HepG2 (cell line): ENCODE data around the gene SFT2D1. TPM values are rescaled to one million over a fixed set of nuclear protein-coding genes. Genes with fewer than 3 reads are reported as not detected.

Experiments used
- BCL6 ChIP-seq: IDR thresholded peaks from 2 replicates; pipeline ENCODE4 v1.6.1; 2016; ENCODE audit warnings: missing genetic modification reagents, missing compliant biosample characterization
- CREB1 ChIP-seq, 2 experiments: fragments of 450-650 bp in 1 of 2; IDR thresholded peaks; 2 replicates each; pipeline ENCODE4 v1.6.1; 2016 to 2017; ENCODE audit warnings: control low read depth in 1 of 2, mild to moderate bottlenecking in 1 of 2, missing compliant biosample characterization in 1 of 2, missing genetic modification characterization in 1 of 2
- CREM ChIP-seq, 2 experiments: sonication (generic) in 1 of 2; formaldehyde crosslinking in 1 of 2; IDR thresholded peaks; 2 replicates each; pipeline versions ENCODE4 v1.4.0 to v1.6.1; 2016 to 2020; ENCODE audit warnings: antibody characterized with exemption in 1 of 2, mild to moderate bottlenecking in 1 of 2, missing genetic modification reagents in 1 of 2
- DMTF1 ChIP-seq: sonication (generic); formaldehyde crosslinking; IDR thresholded peaks from 2 replicates; pipeline ENCODE4 v1.4.0; 2020; ENCODE audit warnings: mild to moderate bottlenecking, missing genetic modification reagents
- DRAP1 ChIP-seq: IDR thresholded peaks from 2 replicates; pipeline ENCODE4 v1.6.1; 2016; ENCODE audit warnings: missing genetic modification reagents, missing compliant biosample characterization
- JUNB ChIP-seq: sonication (generic); formaldehyde crosslinking; IDR thresholded peaks from 2 replicates; pipeline ENCODE4 v1.8.0; 2022; ENCODE audit warnings: missing genetic modification reagents, mild to moderate bottlenecking, borderline replicate concordance
- MTA3 ChIP-seq: sonication (generic); formaldehyde crosslinking; IDR thresholded peaks from 2 replicates; pipeline ENCODE4 v1.4.0; 2020; ENCODE audit warnings: missing genetic modification reagents
- PTBP1 ChIP-seq: fragments of 200-400 bp; formaldehyde crosslinking; IDR thresholded peaks from 2 replicates; pipeline ENCODE4 v1.6.1; 2018; ENCODE audit warnings: low read length, low read depth; ENCODE audit not compliant: poor library complexity, severe bottlenecking
- SP140L ChIP-seq: sonication (generic); formaldehyde crosslinking; IDR thresholded peaks from 2 replicates; pipeline ENCODE4 v1.4.0; 2020; ENCODE audit warnings: missing genetic modification reagents, borderline replicate concordance
- TBL1XR1 ChIP-seq: fragments of 150-350 bp; IDR thresholded peaks from 2 replicates; pipeline ENCODE4 v1.6.1; 2014; ENCODE audit warnings: borderline replicate concordance, low read length; ENCODE audit not compliant: partially characterized antibody
- THAP11 ChIP-seq: IDR thresholded peaks from 2 replicates; pipeline ENCODE4 v1.6.1; 2016; ENCODE audit warnings: missing biosample characterization, missing genetic modification reagents
- ZFP62 ChIP-seq: sonication (generic); formaldehyde crosslinking; IDR thresholded peaks from 2 replicates; pipeline ENCODE4 v1.4.0; 2020; ENCODE audit warnings: missing genetic modification reagents
- ZNF501 ChIP-seq: sonication (generic); formaldehyde crosslinking; IDR thresholded peaks from 2 replicates; pipeline ENCODE4 v1.5.1; 2020; ENCODE audit warnings: mild to moderate bottlenecking, moderate library complexity, missing genetic modification reagents
- ZNF619 ChIP-seq: sonication (generic); formaldehyde crosslinking; IDR thresholded peaks from 2 replicates; pipeline ENCODE4 v1.4.0; 2020; ENCODE audit warnings: mild to moderate bottlenecking, missing genetic modification reagents
- ZSCAN30 ChIP-seq: sonication (generic); formaldehyde crosslinking; IDR thresholded peaks from 2 replicates; pipeline ENCODE4 v1.5.0; 2020; ENCODE audit warnings: mild to moderate bottlenecking, missing genetic modification reagents
- polyA plus RNA-seq, 8 experiments: library from polyadenylated mRNA; depleted of rRNA in 3 of 8; stranded (reverse) in 7 of 8; unstranded in 1 of 8; fragments of >200 nt; fragmentation: Illumina TruSeq in 4 of 8; extraction: Trizol in 4 of 8; gene quantifications; 2 replicates each; pipeline versions ENCODE4 v1.2.1 to v1.2.3, GENCODE V29; 2011 to 2016; ENCODE audit warnings: low read depth in 4 of 8, missing spikeins in 1 of 8, mixed read lengths in 1 of 8; ENCODE audit not compliant: insufficient read depth in 1 of 8
- total RNA-seq, 5 experiments: library from RNA; depleted of rRNA; stranded (reverse); fragments of >200 nt; fragmentation: Illumina TruSeq; extraction: Trizol; gene quantifications; 2 replicates each; pipeline ENCODE4 v1.2.3, GENCODE V29; 2016; ENCODE audit warnings: low read depth in 1 of 5
- TF ChIP-seq, protein P1 (sequence below): sonication (generic); formaldehyde crosslinking; IDR thresholded peaks from 2 replicates; pipeline ENCODE4 v1.8.0; 2022; ENCODE audit warnings: mild to moderate bottlenecking, missing genetic modification reagents; ENCODE audit not compliant: insufficient replicate concordance
- TF ChIP-seq, protein P2 (sequence below): sonication (generic); formaldehyde crosslinking; IDR thresholded peaks from one replicate; pipeline ENCODE4 v1.5.1; 2020; ENCODE audit warnings: mild to moderate bottlenecking, missing genetic modification reagents; ENCODE audit errors: not compliant biosample characterization

Gene SFT2D1
- total and polyA plus RNA-seq, 2 of the 13 experiments (the other 11 are each of a cell fraction or from before 2014, with no cell fraction given) = 115 to 147 TPM

GRCh38 chr6:166361077-166361429 is 18.7 kb upstream of the SFT2D1 start (continued):
- peak; percentile 81; the same call in 1 of the 2 replicates for TF ChIP-seq JUNB (CRISPR knock-in tag)
- TF ChIP-seq MTA3 (CRISPR knock-in tag) = no peak
- TF ChIP-seq, protein P1, sequence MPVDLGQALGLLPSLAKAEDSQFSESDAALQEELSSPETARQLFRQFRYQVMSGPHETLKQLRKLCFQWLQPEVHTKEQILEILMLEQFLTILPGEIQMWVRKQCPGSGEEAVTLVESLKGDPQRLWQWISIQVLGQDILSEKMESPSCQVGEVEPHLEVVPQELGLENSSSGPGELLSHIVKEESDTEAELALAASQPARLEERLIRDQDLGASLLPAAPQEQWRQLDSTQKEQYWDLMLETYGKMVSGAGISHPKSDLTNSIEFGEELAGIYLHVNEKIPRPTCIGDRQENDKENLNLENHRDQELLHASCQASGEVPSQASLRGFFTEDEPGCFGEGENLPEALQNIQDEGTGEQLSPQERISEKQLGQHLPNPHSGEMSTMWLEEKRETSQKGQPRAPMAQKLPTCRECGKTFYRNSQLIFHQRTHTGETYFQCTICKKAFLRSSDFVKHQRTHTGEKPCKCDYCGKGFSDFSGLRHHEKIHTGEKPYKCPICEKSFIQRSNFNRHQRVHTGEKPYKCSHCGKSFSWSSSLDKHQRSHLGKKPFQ (CRISPR knock-in tag) = no peak
- TF ChIP-seq BCL6 (CRISPR knock-in tag) = peak; percentile 97
- no peak for TF ChIP-seq ZSCAN30
- TF ChIP-seq, protein P2, sequence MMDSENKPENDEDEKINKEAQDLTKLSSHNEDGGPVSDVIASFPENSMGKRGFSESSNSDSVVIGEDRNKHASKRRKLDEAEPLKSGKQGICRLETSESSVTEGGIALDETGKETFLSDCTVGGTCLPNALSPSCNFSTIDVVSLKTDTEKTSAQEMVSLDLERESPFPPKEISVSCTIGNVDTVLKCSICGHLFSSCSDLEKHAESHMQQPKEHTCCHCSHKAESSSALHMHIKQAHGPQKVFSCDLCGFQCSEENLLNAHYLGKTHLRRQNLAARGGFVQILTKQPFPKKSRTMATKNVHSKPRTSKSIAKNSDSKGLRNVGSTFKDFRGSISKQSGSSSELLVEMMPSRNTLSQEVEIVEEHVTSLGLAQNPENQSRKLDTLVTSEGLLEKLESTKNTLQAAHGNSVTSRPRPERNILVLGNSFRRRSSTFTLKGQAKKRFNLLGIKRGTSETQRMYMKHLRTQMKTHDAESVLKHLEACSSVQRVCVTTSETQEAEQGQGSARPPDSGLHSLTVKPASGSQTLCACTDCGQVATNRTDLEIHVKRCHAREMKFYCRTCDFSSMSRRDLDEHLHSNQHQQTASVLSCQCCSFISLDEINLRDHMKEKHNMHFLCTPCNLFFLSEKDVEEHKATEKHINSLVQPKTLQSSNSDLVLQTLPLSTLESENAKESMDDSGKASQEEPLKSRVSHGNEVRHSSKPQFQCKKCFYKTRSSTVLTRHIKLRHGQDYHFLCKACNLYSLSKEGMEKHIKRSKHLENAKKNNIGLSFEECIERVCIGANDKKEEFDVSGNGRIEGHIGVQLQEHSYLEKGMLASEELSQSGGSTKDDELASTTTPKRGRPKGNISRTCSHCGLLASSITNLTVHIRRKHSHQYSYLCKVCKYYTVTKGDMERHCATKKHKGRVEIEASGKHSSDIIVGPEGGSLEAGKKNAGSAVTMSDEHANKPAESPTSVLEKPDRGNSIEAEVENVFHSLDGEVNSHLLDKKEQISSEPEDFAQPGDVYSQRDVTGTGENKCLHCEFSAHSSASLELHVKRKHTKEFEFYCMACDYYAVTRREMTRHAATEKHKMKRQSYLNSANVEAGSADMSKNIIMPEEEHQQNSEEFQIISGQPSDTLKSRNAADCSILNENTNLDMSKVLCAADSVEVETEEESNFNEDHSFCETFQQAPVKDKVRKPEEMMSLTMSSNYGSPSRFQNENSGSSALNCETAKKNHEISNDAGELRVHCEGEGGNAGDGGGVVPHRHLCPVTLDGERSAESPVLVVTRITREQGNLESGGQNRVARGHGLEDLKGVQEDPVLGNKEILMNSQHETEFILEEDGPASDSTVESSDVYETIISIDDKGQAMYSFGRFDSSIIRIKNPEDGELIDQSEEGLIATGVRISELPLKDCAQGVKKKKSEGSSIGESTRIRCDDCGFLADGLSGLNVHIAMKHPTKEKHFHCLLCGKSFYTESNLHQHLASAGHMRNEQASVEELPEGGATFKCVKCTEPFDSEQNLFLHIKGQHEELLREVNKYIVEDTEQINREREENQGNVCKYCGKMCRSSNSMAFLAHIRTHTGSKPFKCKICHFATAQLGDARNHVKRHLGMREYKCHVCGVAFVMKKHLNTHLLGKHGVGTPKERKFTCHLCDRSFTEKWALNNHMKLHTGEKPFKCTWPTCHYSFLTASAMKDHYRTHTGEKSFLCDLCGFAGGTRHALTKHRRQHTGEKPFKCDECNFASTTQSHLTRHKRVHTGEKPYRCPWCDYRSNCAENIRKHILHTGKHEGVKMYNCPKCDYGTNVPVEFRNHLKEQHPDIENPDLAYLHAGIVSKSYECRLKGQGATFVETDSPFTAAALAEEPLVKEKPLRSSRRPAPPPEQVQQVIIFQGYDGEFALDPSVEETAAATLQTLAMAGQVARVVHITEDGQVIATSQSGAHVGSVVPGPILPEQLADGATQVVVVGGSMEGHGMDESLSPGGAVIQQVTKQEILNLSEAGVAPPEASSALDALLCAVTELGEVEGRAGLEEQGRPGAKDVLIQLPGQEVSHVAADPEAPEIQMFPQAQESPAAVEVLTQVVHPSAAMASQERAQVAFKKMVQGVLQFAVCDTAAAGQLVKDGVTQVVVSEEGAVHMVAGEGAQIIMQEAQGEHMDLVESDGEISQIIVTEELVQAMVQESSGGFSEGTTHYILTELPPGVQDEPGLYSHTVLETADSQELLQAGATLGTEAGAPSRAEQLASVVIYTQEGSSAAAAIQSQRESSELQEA = no peak
- peak; percentile 77 for TF ChIP-seq DRAP1
- TF ChIP-seq CREM (IDR thresholded peaks at IDR 0.05) = peak; percentile 88
- no peak for TF ChIP-seq CREM (CRISPR knock-in tag; IDR thresholded peaks at IDR 0.05)
- TF ChIP-seq THAP11 (CRISPR knock-in tag) = peak; percentile 88
- peak; percentile 95 for TF ChIP-seq TBL1XR1
- TF ChIP-seq CREB1 (IDR thresholded peaks at IDR 0.05) = no peak; the same call in 1 of the 2 replicates
- peak; percentile 76 for TF ChIP-seq CREB1 (CRISPR knock-in tag; IDR thresholded peaks at IDR 0.05)
- TF ChIP-seq DMTF1 = no peak
- no peak for TF ChIP-seq PTBP1
- TF ChIP-seq SP140L (CRISPR knock-in tag) = peak; percentile 96
- no peak for TF ChIP-seq ZFP62
- TF ChIP-seq ZNF501 (CRISPR knock-in tag) = peak; percentile 80
- TF ChIP-seq ZNF619 (CRISPR knock-in tag) = 0 out of 2 replicates have a peak, but pooled peaks have one; percentile 65
